HG02840 (cell line): ENCODE measurements around the gene FBLN5.
"Not testable (repeated sequence)": the region's sequence is repeated elsewhere in the genome, so short reads cannot be mapped to it uniquely, and the experiment has no call there.

Experiments
- ATAC-seq: cut with Tn5 transposase; IDR thresholded peaks from one replicate; pipeline ENCODE4 v1.9.1; 2021; ENCODE audit warnings: mild to moderate bottlenecking, moderate library complexity, moderate number of reproducible peaks; ENCODE audit not compliant: unreplicated experiment, low FRiP score

Gene FBLN5

GRCh38 chr14:91888641-91889476 is 58.6 kb downstream of the FBLN5 start:
- no peak for ATAC-seq

DNA sequence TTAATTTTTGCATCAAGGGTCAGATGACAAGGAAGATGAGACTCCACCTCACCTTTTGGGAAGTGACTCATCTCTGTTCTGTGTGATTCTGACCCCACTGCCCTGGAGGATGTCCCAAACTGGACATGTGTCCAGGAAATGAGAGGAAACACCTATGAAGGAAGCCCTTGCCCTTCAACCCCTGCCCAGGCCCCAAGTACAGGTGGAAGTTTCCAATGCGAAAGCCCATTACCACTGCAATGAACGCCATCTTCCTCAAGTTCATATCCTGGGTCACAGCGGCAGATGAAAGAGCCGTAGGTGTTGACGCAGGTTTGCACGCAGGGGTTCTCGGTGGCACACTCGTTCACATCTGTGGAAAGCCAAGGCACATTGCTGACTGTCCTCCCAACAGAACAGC is 60.5 kb downstream of the FBLN5 start:
- ATAC-seq, result no peak

GRCh38 chr14:91885839-91886238 is 61.7 kb downstream of the FBLN5 start:
- no peak for ATAC-seq

GRCh38 chr14:91885113-91885712 is 62.3 kb downstream of the FBLN5 start:
- ATAC-seq, result no peak

- no peak for ATAC-seq
Observed at GRCh38 chr14:91884664-91885063, 62.8 kb downstream of the FBLN5 start.

DNA sequence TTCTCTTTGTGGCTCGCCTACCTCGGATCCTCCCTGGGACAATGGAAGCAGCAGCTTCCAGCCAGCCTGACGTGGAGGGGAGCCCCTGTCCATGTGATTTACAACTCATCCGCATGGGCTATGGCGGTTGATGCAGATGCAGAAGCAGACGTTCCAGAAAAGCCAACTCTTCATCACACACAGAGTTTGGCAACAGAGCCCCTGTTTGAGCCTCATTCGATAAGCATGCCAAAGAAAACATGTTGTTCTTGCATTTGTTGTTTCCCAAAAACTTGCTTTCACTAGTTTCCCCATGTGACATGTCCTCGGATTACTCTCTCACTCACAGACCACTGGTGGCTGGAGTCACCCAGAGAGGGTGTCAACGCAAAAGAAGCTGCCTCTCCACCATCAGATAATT is 63.7 kb downstream of the FBLN5 start:
- ATAC-seq, result no peak

GRCh38 chr14:91882776-91883175 is 64.7 kb downstream of the FBLN5 start:
- no peak for ATAC-seq

DNA sequence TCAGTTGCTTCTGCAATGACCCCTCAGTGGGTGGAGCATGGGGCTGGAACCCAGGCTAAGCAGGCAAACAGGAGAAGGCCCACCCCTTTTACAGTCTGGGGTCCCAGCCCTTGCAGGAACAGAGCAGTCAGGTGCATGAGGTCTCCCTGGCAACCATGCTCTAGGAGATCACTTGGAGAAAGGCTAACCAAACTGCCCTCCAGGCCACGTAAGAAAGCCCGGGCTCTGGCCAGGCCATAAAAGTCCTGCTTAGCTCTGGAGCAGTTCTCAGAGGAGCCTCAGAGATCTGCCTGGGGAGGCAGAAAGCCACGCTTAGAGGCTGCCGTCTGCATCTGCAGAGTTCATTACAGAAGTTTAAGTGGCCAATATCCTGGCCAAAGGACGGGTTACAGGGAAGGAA is 65.1 kb downstream of the FBLN5 start:
- ATAC-seq, result no peak

- ATAC-seq, result no peak
Observed at GRCh38 chr14:91879196-91879595, 68.3 kb downstream of the FBLN5 start.

DNA sequence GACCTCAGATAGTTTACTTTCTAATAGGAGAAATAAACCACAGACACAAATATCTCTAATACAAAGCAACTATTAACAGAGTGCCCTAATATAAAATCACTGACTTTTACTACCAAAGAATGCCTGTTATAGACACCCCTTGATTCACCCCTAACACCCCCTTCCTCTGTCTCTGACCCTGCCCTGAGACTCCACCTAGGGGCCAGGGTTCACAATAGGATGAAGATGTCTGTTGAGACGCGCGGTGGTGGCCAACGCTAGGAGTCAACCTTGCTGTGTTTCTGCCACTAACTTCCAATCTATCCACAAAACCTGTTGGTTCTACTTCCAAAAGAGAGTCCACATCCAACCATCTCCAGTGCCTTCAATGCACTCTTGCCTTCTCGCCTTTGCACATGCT is 69.2 kb downstream of the FBLN5 start:
- ATAC-seq, result no peak

DNA sequence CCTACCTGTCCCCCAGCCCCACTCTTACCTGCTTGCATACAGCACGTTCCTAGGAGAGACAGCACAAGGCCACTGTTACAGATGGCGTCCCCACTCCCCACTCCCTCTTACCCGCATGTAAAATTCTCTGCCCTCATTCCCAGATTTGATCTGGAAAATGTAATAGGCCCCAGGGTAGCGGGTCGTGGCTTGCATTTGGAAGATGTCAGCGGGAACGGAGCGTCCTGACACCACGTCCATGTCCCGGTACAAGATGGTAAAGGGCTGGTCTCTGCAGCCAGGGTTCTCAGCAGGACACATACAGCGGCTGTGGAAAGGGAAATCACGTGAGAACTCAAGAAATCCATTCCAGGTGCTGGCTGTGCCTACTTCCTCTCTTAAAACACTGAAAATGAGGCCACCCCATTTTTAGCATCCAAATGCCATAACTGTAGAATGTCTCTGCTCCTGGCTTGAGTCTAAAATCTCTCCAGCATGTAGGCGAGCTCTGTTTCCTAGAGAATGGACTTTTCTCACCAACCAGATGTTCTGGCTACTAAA is 70.0 kb downstream of the FBLN5 start:
- ATAC-seq, result no peak

- no peak for ATAC-seq
Observed at GRCh38 chr14:91876492-91876891, 71.0 kb downstream of the FBLN5 start.

- ATAC-seq, result no peak
Observed at GRCh38 chr14:91875525-91876286, 71.8 kb downstream of the FBLN5 start.

GRCh38 chr14:91873471-91874415 is 73.8 kb downstream of the FBLN5 start:
- peak; percentile 67 for ATAC-seq

- ATAC-seq, result peak; percentile 36
Observed at GRCh38 chr14:91872517-91873470, 74.7 kb downstream of the FBLN5 start.

- peak; percentile 38 for ATAC-seq
Observed at GRCh38 chr14:91872011-91872501, 75.4 kb downstream of the FBLN5 start.

GRCh38 chr14:91871401-91871800 is 76.1 kb downstream of the FBLN5 start:
- ATAC-seq, result not testable (repeated sequence)

- no peak for ATAC-seq
Observed at GRCh38 chr14:91870890-91871289, 76.6 kb downstream of the FBLN5 start.

DNA sequence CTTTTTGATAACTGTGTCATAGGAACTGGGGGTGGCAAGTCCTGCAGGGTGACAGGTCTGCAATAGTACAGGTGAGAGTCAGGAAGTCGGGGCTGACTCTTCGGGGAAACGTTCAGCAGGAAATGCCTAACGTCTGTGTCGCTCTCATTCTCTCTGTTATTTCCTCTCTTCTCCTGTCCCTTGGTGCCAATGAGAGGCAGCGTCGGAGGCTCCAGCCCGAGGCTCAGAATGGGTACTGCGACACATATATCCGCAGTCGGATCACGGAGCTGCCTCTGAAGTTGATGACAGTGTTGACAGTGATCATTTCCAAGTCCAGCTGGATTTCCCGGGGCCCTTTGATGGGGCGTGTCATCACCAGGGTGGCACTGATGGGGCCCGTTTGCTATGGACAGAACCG is 77.5 kb downstream of the FBLN5 start:
- ATAC-seq, result no peak
